ENCODE measurements around the gene ACTN1. TPM values are rescaled to one million over a fixed set of nuclear protein-coding genes. Genes with fewer than 3 reads are reported as not detected.
A peak's percentile ranks its signal among the peaks of the same experiment; 100 is the strongest.

ACTN1 gene
- total and polyA plus RNA-seq, 5 experiments from 2014 or later: 144 to 436 (median 333) TPM

DNA sequence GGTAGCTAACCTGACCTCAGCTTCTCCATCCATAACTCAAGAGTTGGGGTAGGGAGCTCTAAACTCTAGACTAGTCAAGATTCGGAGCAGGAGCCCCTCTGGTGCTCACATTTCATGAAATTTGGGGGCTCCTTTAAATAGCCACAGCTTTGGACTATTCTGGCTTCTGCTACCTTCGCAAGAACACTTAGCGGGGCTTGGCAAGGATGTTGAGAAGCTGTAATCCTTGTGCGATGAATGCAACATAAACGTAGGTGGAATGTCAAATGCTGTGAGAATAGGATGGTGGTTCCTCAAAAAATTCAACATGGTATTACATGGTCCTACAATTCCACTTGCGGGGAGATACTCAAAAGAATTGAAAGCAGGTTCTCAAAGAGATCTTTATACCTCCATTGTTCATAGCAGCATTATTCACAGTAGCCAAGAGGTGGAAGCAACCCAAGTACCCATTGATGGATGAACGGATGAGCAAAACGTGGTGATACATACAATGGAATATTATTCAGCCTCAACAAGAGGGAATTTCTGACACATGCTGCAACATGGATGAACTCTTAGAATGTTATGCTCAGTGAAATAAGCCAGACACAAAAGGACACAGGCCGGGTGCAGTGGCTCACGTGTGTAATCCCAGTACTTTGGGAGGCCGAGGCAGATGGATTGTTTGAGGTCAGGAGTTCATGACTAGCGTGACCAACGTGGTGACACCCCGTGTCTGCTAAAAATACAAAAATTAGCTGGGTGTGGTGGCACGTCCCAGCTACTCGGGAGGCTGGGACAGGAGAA is 73.8 kb downstream of the ACTN1 start:
- peaks cover 3 to 36% (median 15%) of the 10 kb centered on the region in 4 donors for H3K4me1 Mint-ChIP-seq
- H3K9me3 Mint-ChIP-seq: no peaks in the 10 kb centered on the region
- peak in 1 of 10 donors; percentile 26 for DNase-seq
- POLR2A ChIA-PET: interaction anchor here (0.7 to 1.2 kb wide), 2 partner anchors 97 to 271 kb away, joined by 3 to 4 read pairs; no protein-coding TSS in a partner anchor
- H3K36me3 Mint-ChIP-seq: peaks cover 0 to 96% (median 30%) of the 10 kb centered on the region in 3 donors
- peak overlapping the region in 2 of 10 donors; percentile 55 to 58 for H3K27ac Mint-ChIP-seq
- no peak overlapping the region for H3K4me3 Mint-ChIP-seq
- ATAC-seq: no peak
- no peaks in the 10 kb centered on the region for H3K27me3 Mint-ChIP-seq

DNA sequence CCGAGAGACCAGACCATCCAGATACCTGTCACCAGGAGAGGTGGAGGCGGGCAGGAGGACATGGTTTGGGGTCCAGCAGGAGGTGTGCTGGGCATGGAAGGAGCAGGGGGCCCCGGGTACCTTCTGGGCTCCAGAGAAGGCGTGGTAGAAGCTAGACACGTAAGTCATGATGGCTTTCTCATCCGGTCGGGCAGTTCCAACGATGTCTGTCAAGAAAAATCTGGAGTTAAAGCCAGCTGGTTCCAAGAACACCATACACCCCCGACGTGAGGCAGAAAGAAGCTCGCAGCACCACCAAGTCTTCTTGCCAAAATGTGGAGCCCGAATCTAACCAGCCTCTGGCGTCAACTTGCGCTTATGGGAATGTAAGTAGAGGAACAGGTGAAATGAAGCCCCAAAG is 76.7 kb downstream of the ACTN1 start:
- H3K4me1 Mint-ChIP-seq: peaks cover 20 to 33% (median 27%) of the 10 kb centered on the region in 4 donors
- no peaks in the 10 kb centered on the region for H3K9me3 Mint-ChIP-seq
- H3K4me3 Mint-ChIP-seq: no peak overlapping the region
- DNase-seq (peak in 1 of 10 donors; percentile 50), ATAC-seq (no peak)
- H3K27me3 Mint-ChIP-seq: no peaks in the 10 kb centered on the region
- H3K27ac Mint-ChIP-seq: peak overlapping the region in 4 of 10 donors; percentile 2 to 59 (median 41)
- POLR2A ChIA-PET: interaction anchor here (1.2 kb wide), 1 partner anchor 10 kb away, joined by 5 read pairs; no protein-coding TSS in a partner anchor
- peaks cover 0 to 95% (median 35%) of the 10 kb centered on the region in 3 donors for H3K36me3 Mint-ChIP-seq

- Mint-ChIP-seq H3K4me3 (peak overlapping the region in 4 of 10 donors; percentile 2 to 43 (median 26)), H3K4me1 (peaks cover 20 to 40% (median 25%) of the 10 kb centered on the region in 4 donors), H3K36me3 (peaks cover 0 to 97% (median 23%) of the 10 kb centered on the region in 3 donors), H3K9me3 (no peaks in the 10 kb centered on the region), H3K27me3 (no peaks in the 10 kb centered on the region), H3K27ac (peak overlapping the region in 9 of 10 donors; percentile 73 to 93 (median 92))
- POLR2A ChIA-PET: no interaction called here
- peak in 1 of 10 donors; percentile 24 for DNase-seq
- ATAC-seq: peak; percentile 46 to 52
Measured at GRCh38 chr14:68899033-68899603, 80.0 kb downstream of the ACTN1 start.

GRCh38 chr14:68898248-68899032 is 80.7 kb downstream of the ACTN1 start:
- Mint-ChIP-seq H3K9me3 (no peaks in the 10 kb centered on the region), H3K4me3 (peak overlapping the region in 2 of 10 donors; percentile 42 to 43), H3K36me3 (peaks cover 0 to 92% (median 23%) of the 10 kb centered on the region in 3 donors), H3K4me1 (peaks cover 20 to 40% (median 25%) of the 10 kb centered on the region in 4 donors), H3K27ac (peak overlapping the region; percentile 76 to 93 (median 88)), H3K27me3 (no peaks in the 10 kb centered on the region)
- POLR2A ChIA-PET: no interaction called here
- DNase-seq (no peak), ATAC-seq (peak; percentile 37 to 47)

- ATAC-seq (no peak), DNase-seq (peak in 1 of 10 donors; percentile 28)
- Mint-ChIP-seq H3K36me3 (peaks cover 0 to 93% (median 25%) of the 10 kb centered on the region in 3 donors), H3K27me3 (no peaks in the 10 kb centered on the region), H3K4me3 (no peak overlapping the region), H3K27ac (peak overlapping the region; percentile 62 to 93 (median 83)), H3K4me1 (peaks cover 20 to 40% (median 25%) of the 10 kb centered on the region in 4 donors), H3K9me3 (no peaks in the 10 kb centered on the region)
- POLR2A ChIA-PET: interaction anchor here (1.3 kb wide), 1 partner anchor 12 kb away, joined by 3 read pairs; no protein-coding TSS in a partner anchor
Measured at GRCh38 chr14:68897559-68898155, 81.4 kb downstream of the ACTN1 start.

DNA sequence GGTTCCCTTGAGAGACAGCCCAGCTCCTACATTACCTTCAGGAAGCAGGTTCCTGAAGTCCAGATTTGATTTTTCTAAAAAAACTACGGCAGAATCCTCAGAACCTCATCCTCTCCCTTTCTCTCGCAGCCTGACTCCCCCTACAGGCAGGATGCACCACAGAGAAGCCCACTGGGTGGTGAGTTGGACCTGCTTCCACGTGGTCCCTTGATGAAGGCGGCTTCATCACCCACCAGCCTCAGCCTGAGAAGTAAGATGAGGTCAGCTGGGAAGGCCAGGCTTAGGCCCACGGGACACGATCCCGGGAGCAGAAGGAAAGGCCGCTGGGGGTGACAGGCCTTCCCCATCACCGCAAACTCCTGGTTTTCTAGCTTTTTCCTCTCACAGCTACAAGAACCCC is 83.0 kb downstream of the ACTN1 start:
- Mint-ChIP-seq H3K36me3 (peaks cover 0 to 94% (median 19%) of the 10 kb centered on the region in 3 donors), H3K4me1 (peaks cover 20 to 40% (median 24%) of the 10 kb centered on the region in 4 donors), H3K4me3 (no peak overlapping the region), H3K9me3 (no peaks in the 10 kb centered on the region), H3K27ac (peak overlapping the region in 7 of 10 donors; percentile 3 to 70 (median 22)), H3K27me3 (no peaks in the 10 kb centered on the region)
- DNase-seq (peak in 1 of 10 donors; percentile 27), ATAC-seq (no peak)
- POLR2A ChIA-PET: interaction anchor here (0.6 to 0.9 kb wide), 2 partner anchors 36 to 81 kb away, joined by 3 to 6 read pairs; no protein-coding TSS in a partner anchor

DNA sequence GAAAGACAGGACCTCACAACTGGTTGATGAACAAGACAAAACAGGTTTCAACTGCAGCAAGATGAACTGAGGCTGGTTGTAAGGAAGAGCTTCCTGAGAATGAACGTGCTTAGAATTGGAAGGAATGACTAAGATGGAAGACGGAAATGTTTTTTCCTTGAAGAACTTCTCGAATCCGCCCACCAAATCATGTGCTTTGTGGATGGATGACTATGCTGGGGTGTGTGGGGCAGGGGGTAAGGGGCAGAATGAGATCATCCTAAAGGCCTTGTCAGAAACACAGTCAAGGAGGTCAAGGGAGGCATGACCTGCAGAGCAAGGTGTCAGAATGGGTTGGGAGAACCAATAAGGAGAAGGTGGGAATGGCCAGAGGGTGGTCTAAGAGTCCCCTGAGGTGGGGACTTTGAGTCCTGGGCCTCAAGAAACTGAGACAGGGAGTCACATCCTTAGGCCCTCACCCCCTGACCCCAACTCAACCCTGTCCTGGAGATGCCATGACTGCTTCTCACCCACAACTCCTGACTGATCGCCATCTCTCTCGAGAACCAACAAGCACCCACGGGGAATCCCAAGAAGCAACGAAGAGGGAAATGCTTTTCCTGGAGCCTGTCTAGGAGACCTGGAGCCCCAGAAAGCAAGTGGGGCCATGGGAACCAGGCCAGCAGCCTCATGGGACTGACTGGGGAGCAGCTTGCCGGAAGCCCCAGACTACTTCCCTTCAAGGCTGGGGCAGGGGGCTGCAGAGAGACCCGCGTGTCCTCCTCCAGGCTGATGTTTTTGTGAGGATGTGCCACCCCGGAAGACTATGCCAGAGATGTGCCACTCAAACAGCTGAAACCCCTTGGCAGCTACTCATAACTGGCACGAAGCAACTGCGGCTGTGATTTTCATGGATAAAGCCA is 84.0 kb downstream of the ACTN1 start:
- peak overlapping the region in 7 of 10 donors; percentile 2 to 87 (median 50) for H3K27ac Mint-ChIP-seq
- POLR2A ChIA-PET: interaction anchor here (0.5 kb wide), 1 partner anchor 87 kb away, joined by 4 read pairs; no protein-coding TSS in a partner anchor
- ATAC-seq (no peak), DNase-seq (peak in 1 of 10 donors; percentile 24)
- H3K36me3 Mint-ChIP-seq: peaks cover 0 to 94% (median 14%) of the 10 kb centered on the region in 3 donors
- H3K4me1 Mint-ChIP-seq: peaks cover 15 to 30% (median 16%) of the 10 kb centered on the region in 4 donors
- H3K9me3 Mint-ChIP-seq: no peaks in the 10 kb centered on the region
- H3K4me3 Mint-ChIP-seq: no peak overlapping the region
- H3K27me3 Mint-ChIP-seq: no peaks in the 10 kb centered on the region

- H3K4me3 Mint-ChIP-seq: no peak overlapping the region
- POLR2A ChIA-PET: no interaction called here
- H3K36me3 Mint-ChIP-seq: peaks cover 0 to 94% (median 14%) of the 10 kb centered on the region in 3 donors
- ATAC-seq (no peak), DNase-seq (peak in 1 of 10 donors; percentile 18)
- H3K27ac Mint-ChIP-seq: peak overlapping the region in 1 of 10 donors; percentile 62
- no peaks in the 10 kb centered on the region for H3K9me3 Mint-ChIP-seq
- peaks cover 8 to 21% (median 9%) of the 10 kb centered on the region in 4 donors for H3K4me1 Mint-ChIP-seq
- no peaks in the 10 kb centered on the region for H3K27me3 Mint-ChIP-seq
Measured at GRCh38 chr14:68894123-68894522, 85.0 kb downstream of the ACTN1 start.

DNA sequence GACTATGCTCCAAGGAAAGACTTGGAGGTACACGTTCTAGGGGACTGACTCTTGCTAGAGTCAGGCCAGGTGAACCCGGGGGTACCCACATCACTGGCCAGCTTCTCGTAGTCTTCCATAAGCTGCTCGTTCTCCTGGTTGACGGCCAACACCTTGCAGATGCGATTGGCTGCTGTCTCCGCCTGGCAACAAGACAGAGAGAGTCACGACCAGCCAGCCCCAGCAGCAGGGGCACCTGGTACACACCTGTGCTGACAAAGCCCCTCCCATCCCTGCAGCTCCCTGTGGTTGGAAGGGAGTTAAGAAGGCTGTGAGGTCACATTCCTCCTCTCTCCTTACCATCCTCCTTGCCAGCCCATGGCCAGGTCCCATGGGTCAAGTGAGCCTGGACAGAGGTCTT is 85.5 kb downstream of the ACTN1 start:
- Mint-ChIP-seq H3K36me3 (peaks cover 0 to 95% (median 14%) of the 10 kb centered on the region in 3 donors), H3K27me3 (no peaks in the 10 kb centered on the region), H3K4me3 (no peak overlapping the region), H3K4me1 (peaks cover 3 to 16% (median 8%) of the 10 kb centered on the region in 4 donors), H3K9me3 (no peaks in the 10 kb centered on the region), H3K27ac (no peak overlapping the region)
- no peak for ATAC-seq
- POLR2A ChIA-PET: interaction anchor here (1.6 kb wide), 1 partner anchor 9 kb away, joined by 5 read pairs; no protein-coding TSS in a partner anchor
- DNase-seq: peak in 1 of 10 donors; percentile 34

DNA sequence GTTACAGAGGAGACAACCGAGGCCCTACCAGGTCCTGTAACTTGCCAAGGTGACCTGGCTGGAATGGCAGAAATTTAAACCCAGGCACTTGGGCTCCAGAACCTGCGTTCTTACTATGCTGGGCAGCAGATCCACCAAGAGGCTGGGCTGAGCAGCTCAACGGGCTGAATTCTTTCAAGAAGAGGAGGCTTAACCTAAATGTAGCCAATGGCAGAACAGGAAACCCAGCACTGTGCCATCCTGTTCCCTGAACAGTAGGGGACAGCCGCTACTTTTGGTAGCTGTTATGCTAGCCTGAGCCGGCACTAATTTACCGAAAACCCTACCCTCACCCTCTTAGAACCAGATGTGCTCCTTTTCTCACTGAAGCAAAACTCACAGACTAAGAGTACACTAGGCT is 86.1 kb downstream of the ACTN1 start:
- Mint-ChIP-seq H3K27ac (peak overlapping the region in 2 of 10 donors; percentile 79 to 81), H3K27me3 (no peaks in the 10 kb centered on the region), H3K4me1 (peaks cover 0 to 9% (median 6%) of the 10 kb centered on the region in 4 donors), H3K36me3 (peaks cover 0 to 94% (median 14%) of the 10 kb centered on the region in 3 donors), H3K4me3 (no peak overlapping the region), H3K9me3 (no peaks in the 10 kb centered on the region)
- DNase-seq: peak in 1 of 10 donors; percentile 45
- POLR2A ChIA-PET: interaction anchor here (1.6 kb wide), 1 partner anchor 9 kb away, joined by 5 read pairs; no protein-coding TSS in a partner anchor
- ATAC-seq: no peak
